HG03060 (cell line): ENCODE data around the gene GRM4.

ENCODE experiments used
- ATAC-seq: cut with Tn5 transposase; IDR thresholded peaks from one replicate; pipeline ENCODE4 v1.9.1; 2021; ENCODE audit warnings: low read depth, moderate number of reproducible peaks; ENCODE audit not compliant: unreplicated experiment

The GRM4 gene

GRCh38 chr6:34066772-34067770, 78.8 kb downstream of the GRM4 start:
- no peak for ATAC-seq

GRCh38 chr6:34066218-34066571, 79.7 kb downstream of the GRM4 start:
- no peak for ATAC-seq

GRCh38 chr6:34065466-34066217, 80.2 kb downstream of the GRM4 start:
- no peak for ATAC-seq

- ATAC-seq = no peak
Measured at GRCh38 chr6:34064675-34065074, 81.2 kb downstream of the GRM4 start.

DNA sequence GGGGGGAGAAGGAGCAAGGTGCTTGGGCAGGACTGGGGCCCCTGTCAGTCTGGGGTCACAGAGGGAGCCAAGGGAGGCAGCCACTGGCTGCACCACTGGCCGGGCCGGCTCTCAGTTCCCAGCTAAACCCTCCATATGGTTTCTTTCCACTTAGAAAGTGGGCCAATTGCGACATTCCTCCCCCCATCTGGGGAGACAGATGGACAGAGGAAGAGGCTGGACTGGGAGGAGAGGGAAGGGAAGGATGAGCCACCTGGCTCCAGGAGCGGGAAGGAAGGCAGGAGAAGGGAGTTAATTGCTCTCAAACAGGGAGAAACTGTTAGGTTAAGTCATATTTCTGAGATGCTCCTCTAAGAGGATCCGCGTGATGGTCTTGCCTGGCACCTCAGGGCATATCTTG, 82.2 kb downstream of the GRM4 start:
- no peak for ATAC-seq

DNA sequence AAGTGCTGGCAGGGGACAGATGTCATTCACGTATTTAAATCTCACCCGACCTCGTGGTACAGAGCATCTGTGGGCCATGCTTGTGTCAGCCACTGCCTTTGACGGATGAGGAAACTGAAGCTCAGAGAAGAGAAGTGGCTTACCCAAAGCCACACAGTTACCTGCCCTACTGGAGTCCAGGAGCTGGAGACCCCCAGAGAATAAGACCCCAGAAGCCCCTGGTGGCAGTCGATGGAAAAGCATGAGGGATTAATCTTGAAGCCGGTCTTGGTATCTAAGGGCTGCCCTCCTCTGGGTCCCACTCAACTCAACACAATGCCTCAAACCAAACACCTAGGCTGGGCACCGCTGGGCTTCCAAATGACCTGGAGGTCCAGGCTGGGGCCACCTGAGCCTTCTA, 83.1 kb downstream of the GRM4 start:
- no peak for ATAC-seq

- ATAC-seq = no peak
Measured at GRCh38 chr6:34062156-34062555, 83.7 kb downstream of the GRM4 start.

- no peak for ATAC-seq
Measured at GRCh38 chr6:34061348-34061747, 84.5 kb downstream of the GRM4 start.

GRCh38 chr6:34059914-34060313, 86.0 kb downstream of the GRM4 start:
- no peak for ATAC-seq

GRCh38 chr6:34059136-34059731, 86.7 kb downstream of the GRM4 start:
- no peak for ATAC-seq

- ATAC-seq = no peak
Measured at GRCh38 chr6:34057790-34058189, 88.1 kb downstream of the GRM4 start.

GRCh38 chr6:34057191-34057590, 88.7 kb downstream of the GRM4 start:
- ATAC-seq = no peak

DNA sequence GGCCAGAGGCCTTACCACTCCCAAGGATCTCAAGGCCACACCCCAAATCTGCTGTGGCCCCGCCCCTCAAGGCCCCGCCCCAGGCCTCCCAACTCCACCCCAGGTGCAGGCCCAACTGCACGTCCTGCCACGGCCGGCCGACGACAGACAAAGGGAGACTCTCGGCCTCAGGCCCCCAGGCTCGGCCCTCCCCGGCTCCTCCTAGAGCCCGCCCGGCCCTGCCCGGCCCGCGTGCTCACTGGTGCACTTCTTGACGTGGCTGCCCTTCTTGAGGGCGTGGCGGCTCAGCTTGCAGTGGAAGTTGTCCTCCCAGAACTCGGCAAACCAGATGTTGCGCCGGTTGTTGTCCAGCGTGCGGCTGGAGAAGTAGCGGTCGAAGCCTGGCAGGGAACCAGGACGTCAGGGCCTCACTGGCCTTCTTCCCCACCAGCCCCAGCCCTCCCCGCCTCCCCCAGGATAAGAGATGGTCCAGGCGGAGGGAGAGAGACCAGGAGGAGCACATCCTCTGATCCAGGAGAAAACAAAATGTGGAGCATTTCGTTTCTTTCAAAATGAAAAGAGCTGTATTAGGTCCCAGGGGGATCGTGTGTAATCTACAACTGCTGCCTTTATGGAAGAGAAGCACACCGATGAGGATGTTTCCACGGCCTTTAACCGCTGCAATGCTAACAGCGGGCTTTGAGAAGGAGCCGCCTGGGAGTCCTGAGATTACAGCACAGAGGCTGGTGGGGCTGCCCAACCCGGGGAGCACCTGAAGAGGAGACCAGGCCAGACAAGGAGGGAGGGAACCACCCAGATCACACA, 89.4 kb downstream of the GRM4 start:
- no peak for ATAC-seq

DNA sequence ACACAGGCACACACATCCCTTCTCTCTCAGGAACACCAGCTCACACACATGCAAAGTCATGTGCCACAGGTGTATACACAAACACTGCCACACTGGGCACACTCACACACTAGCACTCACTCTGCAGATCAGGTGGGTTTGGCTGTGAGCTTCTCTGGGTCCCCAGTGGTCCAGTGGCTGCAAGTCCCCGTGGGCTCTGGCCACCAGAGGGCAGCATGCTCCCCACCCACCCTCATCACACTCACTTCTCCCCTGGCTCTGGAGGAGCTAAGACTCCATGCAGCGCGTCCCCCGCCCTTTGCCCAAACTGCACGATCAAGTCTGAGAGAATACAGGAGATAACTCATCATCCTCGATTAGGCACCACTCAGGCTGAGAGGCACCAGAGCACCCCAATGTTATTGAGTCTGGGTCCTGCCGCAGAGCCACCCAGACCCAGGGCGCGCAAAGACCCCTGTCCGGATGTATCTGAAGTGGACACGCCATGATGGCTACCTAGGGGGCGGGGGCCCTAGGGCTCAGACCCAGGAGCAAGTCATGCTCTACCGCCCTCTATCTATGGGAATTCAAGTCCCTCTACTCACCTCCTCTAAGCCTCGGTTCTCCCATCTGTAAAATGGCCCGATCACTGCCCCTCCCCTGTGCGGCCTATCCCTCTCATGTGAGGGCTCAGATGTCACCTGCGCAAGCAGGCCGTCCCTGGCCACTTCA, 90.5 kb downstream of the GRM4 start:
- no peak for ATAC-seq

DNA sequence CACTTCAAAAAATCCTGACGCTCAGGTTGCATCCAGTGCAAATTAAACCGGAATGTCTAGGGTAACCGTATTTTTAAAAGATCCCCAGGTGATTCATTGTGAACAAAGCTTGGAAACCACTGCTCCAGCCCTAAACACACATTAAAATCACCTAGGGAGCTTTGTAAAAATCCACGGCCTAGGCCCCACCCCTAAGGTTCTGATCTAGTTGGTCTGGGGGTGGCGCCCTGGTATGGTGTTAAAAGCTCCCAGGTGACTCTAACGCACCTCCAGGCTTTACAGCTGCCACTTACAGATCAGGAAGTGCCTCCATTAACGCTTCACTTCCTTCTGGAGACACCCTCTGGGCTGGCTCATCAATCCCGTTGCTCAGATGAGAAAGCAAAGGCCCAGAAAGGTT, 92.2 kb downstream of the GRM4 start:
- no peak for ATAC-seq

- no peak for ATAC-seq
Measured at GRCh38 chr6:34052918-34053608, 92.8 kb downstream of the GRM4 start.

DNA sequence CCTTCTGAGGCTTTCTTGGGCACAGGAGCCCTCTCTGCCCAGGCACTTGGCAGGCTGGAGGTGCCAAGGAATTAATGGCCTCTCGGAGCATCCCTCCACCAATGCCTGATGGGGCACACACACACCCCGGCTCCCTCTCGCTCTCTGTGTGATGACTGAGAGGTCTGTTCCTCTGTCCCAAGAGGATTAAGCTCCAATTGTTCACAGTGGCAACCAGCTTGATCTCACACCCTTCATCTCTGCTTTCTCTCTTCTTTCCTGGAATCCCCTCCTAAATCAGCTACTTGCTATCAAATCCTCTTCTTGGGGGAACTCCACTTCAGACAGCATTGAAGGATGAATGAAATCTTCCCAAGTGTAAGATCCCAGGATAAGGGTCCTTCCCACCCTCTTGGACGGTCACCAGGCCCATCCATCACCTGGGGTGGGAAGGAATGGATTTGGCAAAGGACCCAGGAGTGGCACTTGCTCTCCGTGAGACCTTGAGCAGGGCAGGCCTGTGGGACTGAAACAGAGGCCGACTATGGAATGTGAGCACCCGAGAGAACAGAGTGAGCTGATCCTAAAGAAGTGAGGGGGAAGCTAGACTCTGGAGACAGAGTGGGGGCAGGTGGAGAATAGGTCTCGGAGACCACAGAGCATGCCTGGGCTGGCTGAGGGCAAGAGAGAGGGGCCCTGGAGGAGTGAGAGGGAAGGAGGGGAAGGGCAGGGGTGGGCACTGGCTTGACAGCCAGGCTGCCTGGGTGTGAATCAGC, 93.6 kb downstream of the GRM4 start:
- no peak for ATAC-seq

GRCh38 chr6:34051331-34051919, 94.5 kb downstream of the GRM4 start:
- no peak for ATAC-seq
